Islet precursor cell (in vitro differentiated cells): ENCODE results near the gene TMEM140.
"Not testable (repeated sequence)": the region's sequence is repeated elsewhere in the genome, so short reads cannot be mapped to it uniquely, and the experiment has no call there.

ENCODE experiments used
- DNase-seq: peaks from one replicate; pipeline ENCODE4 v3.0.0-alpha.2; 2018

The TMEM140 gene

GRCh38 chr7:135147899-135148721, at the start of gene TMEM140:
TMEM140 (plus strand) TSS chr7:135148072; CDS start chr7:135164442, 16,370 bp downstream.
- DNase-seq: no peak

GRCh38 chr7:135098391-135098790, 49.5 kb upstream of the TMEM140 start:
- DNase-seq: no peak

- no peak for DNase-seq
Measured at GRCh38 chr7:135100856-135101255, 47.0 kb upstream of the TMEM140 start.

GRCh38 chr7:135102372-135102771, 45.5 kb upstream of the TMEM140 start:
- DNase-seq: no peak

- peak; percentile 73 for DNase-seq
Measured at GRCh38 chr7:135109562-135109961, 38.3 kb upstream of the TMEM140 start.

GRCh38 chr7:135109976-135110375, 37.9 kb upstream of the TMEM140 start:
- DNase-seq: no peak

- DNase-seq: no peak
Measured at GRCh38 chr7:135111379-135111778, 36.5 kb upstream of the TMEM140 start.

GRCh38 chr7:135114622-135115021, 33.2 kb upstream of the TMEM140 start:
- DNase-seq: no peak

GRCh38 chr7:135117096-135117495, 30.8 kb upstream of the TMEM140 start:
- DNase-seq: no peak

- peak; percentile 51 for DNase-seq
Measured at GRCh38 chr7:135121868-135122267, 26.0 kb upstream of the TMEM140 start.

- DNase-seq: not testable (repeated sequence)
Measured at GRCh38 chr7:135124631-135125030, 23.2 kb upstream of the TMEM140 start.

- no peak for DNase-seq
Measured at GRCh38 chr7:135128931-135129330, 18.9 kb upstream of the TMEM140 start.

- no peak for DNase-seq
Measured at GRCh38 chr7:135129579-135129978, 18.3 kb upstream of the TMEM140 start.

- no peak for DNase-seq
Measured at GRCh38 chr7:135143885-135144668, 3.8 kb upstream of the TMEM140 start.

- DNase-seq: no peak
Measured at GRCh38 chr7:135147341-135147898, 452 bp upstream of the TMEM140 start.

- no peak for DNase-seq
Measured at GRCh38 chr7:135150072-135150782, 2.4 kb downstream of the TMEM140 start.

- no peak for DNase-seq
Measured at GRCh38 chr7:135151132-135151531, 3.3 kb downstream of the TMEM140 start.

- no peak for DNase-seq
Measured at GRCh38 chr7:135151533-135151932, 3.7 kb downstream of the TMEM140 start.

- DNase-seq: no peak
Measured at GRCh38 chr7:135152442-135152841, 4.6 kb downstream of the TMEM140 start.

- no peak for DNase-seq
Measured at GRCh38 chr7:135154734-135155133, 6.9 kb downstream of the TMEM140 start.

- no peak for DNase-seq
Measured at GRCh38 chr7:135156290-135156689, 8.4 kb downstream of the TMEM140 start.

- no peak for DNase-seq
Measured at GRCh38 chr7:135158141-135158655, 10.3 kb downstream of the TMEM140 start.

GRCh38 chr7:135158874-135159273, 11.0 kb downstream of the TMEM140 start:
- DNase-seq: no peak
